ENCODE measurements around the gene TBRG1.

DNA sequence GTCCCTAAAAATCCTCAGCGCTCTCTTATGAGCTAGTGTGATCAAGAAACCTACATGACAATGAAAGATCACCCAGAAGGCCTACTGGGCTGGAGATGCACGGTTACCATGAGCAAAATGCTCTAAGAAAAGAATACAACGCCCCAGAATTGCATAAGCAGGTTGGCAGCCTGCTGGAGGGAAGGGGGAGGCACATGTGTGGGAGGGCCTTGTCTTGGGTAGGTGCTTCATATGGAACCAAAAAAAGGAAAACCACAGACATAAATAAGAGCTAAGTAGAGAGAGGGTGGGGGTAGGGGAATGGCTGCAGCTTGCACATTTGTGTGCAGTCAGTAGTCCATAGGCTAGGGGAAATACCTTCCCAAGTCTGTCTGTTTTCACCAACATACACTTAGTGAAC, 48.1 kb downstream of the TBRG1 start:
- TF ChIP-seq, protein P1, sequence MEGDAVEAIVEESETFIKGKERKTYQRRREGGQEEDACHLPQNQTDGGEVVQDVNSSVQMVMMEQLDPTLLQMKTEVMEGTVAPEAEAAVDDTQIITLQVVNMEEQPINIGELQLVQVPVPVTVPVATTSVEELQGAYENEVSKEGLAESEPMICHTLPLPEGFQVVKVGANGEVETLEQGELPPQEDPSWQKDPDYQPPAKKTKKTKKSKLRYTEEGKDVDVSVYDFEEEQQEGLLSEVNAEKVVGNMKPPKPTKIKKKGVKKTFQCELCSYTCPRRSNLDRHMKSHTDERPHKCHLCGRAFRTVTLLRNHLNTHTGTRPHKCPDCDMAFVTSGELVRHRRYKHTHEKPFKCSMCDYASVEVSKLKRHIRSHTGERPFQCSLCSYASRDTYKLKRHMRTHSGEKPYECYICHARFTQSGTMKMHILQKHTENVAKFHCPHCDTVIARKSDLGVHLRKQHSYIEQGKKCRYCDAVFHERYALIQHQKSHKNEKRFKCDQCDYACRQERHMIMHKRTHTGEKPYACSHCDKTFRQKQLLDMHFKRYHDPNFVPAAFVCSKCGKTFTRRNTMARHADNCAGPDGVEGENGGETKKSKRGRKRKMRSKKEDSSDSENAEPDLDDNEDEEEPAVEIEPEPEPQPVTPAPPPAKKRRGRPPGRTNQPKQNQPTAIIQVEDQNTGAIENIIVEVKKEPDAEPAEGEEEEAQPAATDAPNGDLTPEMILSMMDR (conservative IDR thresholded peaks at IDR 0.05; ENCODE audit: low read length), result no peak
- no peak for TF ChIP-seq EZH2phosphoT487 (IDR thresholded peaks at IDR 0.05; ENCODE audit: borderline replicate concordance, low read depth, low read length)
